ENCODE data around the gene ZC3H12A. TPM values are rescaled to one million over a fixed set of nuclear protein-coding genes. Genes with fewer than 3 reads are reported as not detected.
A peak's percentile ranks its signal among the peaks of the same experiment; 100 is the strongest.

ZC3H12A gene
- total RNA-seq, 1 donor from 2014 or later: 5.8 TPM

GRCh38 chr1:37475380-37476086, 1.2 kb downstream of the ZC3H12A start:
- ATAC-seq (no peak), DNase-seq (ENCODE audit: low spot score) (no peak)
- intact Hi-C loops (cut with DNase I): no loop called here

GRCh38 chr1:37476087-37476452, 1.7 kb downstream of the ZC3H12A start:
- intact Hi-C loops (cut with DNase I): no loop called here
- DNase-seq (ENCODE audit: low spot score): no peak

DNA sequence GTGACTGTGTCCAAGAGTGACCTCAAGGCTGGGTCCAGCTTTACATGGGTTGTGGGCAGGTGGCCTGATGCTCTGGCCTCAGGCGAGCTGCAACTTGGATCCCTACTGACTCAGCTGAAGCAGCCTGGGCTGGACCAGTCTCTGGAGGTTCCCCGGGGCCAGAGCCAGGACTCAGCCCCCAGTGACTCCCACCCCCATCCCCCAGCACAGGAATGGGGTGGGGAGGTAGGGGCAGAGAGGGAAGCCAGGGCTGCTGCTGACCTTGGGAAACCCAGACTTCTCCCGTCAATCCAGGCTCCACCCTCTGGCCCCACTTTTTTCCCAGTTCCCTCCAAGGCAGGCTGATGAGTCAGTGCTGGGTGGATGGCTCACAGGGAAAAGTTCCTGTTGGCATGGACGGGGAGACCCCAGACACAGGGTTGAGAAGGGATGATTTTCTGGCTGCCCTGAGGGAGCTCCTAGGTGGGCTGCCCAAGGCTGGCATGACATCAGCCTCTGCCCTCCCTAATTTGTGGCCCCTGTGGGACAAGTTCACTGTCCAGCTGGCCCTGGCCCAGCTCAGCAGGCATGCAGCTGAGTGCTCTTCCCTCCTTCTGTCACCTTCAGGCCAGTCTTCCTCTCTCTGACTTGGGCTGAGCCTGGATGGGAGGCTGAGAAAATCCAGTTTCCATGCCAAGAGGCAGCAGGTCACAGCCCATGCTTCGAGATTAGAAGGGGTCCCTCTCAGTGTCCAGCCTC, 2.2 kb downstream of the ZC3H12A start:
- ATAC-seq (peak; percentile 42), DNase-seq (ENCODE audit: low spot score) (peak; percentile 78)
- intact Hi-C loops (cut with DNase I): no loop called here

More at GRCh38 chr1:37476087-37476452, 1.7 kb downstream of the ZC3H12A start:
- no peak for ATAC-seq

DNA sequence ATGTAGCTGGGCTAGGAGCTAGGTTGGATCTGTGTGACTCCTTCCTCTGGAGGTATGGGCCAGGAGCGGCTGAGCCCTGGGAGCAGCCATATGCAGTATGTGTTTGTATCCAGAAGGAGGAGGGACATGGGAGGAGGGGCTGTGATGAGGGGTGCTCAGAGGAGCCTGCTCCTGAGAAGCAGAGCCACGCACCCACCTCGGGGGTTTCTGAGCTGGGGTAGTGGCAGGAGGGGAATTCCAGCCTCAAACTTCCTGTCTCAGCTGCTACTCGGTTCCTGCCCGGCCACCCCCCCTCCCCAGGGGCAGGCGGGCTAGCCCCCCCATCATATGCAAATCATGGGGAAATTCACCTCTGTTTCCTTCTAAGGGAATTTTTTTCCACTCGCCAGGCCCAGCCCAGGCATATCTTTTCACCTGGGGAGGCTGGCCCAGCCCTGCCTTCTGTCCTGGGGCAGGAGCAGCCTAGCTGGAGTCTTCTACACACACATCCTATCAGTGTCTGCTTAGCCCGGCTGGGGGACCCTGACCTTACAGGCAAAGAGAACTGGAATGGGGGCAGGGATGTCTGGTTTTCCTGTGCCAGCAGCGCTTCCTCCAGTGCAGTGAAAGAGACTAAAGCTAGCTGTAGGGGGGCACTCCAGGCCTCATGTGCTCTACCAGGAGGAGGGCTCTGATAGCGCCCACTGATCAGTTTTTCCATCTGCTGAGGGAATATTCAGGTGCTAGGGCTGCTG, 3.0 kb downstream of the ZC3H12A start:
- no peak for ATAC-seq
- DNase-seq (ENCODE audit: low spot score): no peak
- intact Hi-C loops (cut with DNase I): no loop called here

- DNase-seq (ENCODE audit: low spot score) (no peak), ATAC-seq (no peak)
- intact Hi-C loops (cut with DNase I): no loop called here
Measured at GRCh38 chr1:37477946-37478345, 3.6 kb downstream of the ZC3H12A start.

- intact Hi-C loops (cut with DNase I): no loop called here
- no peak for ATAC-seq
- DNase-seq (ENCODE audit: low spot score): no peak
Measured at GRCh38 chr1:37478451-37478881, 4.1 kb downstream of the ZC3H12A start.

DNA sequence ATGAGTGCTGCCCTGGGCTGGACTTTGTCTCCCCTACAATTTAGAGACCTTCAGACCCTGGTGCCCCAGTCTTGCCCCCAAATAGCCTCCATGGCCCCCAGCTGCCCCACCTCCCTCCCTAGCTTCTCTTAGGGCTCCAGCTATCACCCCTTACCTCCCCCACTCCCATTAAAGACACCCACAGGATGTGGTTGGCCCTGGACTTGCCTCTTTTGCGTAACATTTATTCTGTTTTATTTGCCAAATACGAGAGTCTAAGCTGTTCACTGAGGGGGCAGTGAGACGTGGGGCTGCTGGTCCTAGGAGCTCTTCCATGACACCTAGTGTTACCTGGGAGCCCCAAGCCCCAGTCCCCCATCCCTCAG, 4.5 kb downstream of the ZC3H12A start:
- DNase-seq (ENCODE audit: low spot score) (no peak), ATAC-seq (no peak)
- intact Hi-C loops (cut with DNase I): no loop called here

GRCh38 chr1:37479255-37480124, 5.1 kb downstream of the ZC3H12A start:
- peak; percentile 63 for ATAC-seq
- DNase-seq (ENCODE audit: low spot score): peak; percentile 82
- intact Hi-C loops (cut with DNase I): no loop called here

GRCh38 chr1:37480125-37480466, 5.7 kb downstream of the ZC3H12A start:
- ATAC-seq (no peak), DNase-seq (ENCODE audit: low spot score) (peak; percentile 64)
- intact Hi-C loops (cut with DNase I): no loop called here

DNA sequence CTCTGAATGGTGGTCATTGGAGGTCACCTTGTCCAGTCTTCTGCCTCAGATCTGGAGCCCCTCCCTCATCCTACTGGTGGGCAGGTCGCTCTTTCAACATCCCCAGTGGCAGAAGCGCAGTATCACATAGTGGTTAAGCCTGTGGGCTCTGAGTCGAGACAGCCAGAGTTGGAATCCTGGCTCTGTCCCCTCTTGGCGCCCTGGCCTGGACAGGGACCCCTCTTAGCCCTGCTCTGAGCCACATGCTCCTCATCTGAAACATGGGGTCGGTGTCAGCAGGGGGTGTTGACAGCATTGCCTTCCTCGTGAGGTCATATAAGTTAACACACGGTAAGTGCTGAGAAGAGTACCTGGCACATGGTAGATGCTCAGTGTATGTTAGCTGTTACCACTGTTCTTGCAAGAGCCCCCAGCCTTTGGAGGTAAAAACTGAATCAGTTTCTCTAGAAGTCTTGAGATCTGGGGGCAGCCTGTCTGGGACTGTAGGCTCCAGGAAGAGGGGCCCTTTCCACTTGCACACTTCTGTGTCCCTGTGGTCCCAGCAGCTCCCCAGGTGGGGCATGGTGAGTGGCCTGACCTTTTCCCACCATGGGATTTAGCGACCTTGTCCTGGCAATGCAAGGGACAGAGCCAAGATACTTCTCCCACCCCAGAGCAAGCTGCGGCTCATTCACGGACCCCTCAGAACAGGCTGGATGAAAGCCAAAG, 6.4 kb downstream of the ZC3H12A start:
- DNase-seq (ENCODE audit: low spot score) (no peak), ATAC-seq (no peak)
- intact Hi-C loops (cut with DNase I): no loop called here

GRCh38 chr1:37481289-37482003, 7.1 kb downstream of the ZC3H12A start:
- intact Hi-C loops (cut with DNase I): no loop called here
- no peak for DNase-seq (ENCODE audit: low spot score)
- ATAC-seq: no peak

DNA sequence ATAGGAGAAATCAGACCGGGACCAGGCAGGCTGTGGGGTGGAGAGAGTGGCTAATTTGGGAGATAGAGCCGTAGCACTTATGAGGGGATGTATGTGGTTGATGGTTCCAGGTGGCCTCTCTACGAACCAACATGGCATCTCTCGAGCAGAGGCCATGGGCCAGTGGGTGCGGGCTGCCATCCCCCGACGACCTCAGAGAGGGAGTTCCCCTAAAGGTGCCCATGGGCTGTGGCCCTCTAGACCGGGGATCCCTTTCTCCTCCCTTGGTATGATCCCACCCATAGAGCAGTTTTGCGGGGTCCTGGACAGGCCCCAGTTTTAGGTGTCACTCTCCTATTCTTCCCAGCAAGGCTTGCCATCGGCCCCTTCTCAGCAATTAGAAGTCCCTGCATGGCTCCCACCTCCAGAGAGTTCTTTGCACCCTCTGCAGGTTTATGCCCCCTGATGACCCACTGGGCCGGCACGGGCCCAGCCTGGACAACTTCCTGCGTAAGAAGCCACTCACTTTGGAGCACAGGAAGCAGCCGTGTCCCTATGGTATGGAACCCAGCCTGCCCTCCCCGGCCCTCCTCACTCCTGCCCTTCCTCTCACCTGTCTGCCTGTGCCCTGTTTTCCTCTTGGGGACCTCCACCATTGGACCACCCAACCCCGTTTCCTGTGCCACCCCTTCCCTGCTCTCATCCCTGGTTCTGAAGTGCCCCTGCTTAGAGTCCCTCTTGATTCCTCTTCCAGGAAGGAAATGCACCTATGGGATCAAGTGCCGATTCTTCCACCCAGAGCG, 7.8 kb downstream of the ZC3H12A start:
- ATAC-seq: no peak
- intact Hi-C loops (cut with DNase I): no loop called here
- no peak for DNase-seq (ENCODE audit: low spot score)

- intact Hi-C loops (cut with DNase I): no loop called here
- DNase-seq (ENCODE audit: low spot score) (no peak), ATAC-seq (no peak)
Measured at GRCh38 chr1:37482796-37483744, 8.7 kb downstream of the ZC3H12A start.

DNA sequence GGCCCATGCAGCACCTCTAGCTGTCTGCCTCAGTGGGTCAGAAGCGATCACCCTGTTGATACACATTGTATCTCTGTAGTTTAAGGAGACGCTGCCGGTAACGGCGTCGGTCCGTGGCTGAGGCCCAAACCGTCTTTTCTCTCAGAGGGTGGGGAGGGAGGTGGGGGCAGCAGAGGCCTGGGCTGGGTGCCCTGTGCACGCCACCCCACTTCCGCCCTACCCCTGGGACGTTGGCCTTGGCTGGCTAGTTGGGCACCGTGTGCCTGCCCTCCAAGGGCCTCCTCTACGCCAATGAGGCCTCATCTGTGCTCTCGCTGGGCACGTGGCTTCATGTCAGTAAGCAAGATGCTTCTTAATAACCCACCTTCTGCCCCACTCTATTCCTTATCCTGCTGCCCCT, 9.4 kb downstream of the ZC3H12A start:
- DNase-seq (ENCODE audit: low spot score): no peak
- ATAC-seq: no peak
- intact Hi-C loops (cut with DNase I): no loop called here

DNA sequence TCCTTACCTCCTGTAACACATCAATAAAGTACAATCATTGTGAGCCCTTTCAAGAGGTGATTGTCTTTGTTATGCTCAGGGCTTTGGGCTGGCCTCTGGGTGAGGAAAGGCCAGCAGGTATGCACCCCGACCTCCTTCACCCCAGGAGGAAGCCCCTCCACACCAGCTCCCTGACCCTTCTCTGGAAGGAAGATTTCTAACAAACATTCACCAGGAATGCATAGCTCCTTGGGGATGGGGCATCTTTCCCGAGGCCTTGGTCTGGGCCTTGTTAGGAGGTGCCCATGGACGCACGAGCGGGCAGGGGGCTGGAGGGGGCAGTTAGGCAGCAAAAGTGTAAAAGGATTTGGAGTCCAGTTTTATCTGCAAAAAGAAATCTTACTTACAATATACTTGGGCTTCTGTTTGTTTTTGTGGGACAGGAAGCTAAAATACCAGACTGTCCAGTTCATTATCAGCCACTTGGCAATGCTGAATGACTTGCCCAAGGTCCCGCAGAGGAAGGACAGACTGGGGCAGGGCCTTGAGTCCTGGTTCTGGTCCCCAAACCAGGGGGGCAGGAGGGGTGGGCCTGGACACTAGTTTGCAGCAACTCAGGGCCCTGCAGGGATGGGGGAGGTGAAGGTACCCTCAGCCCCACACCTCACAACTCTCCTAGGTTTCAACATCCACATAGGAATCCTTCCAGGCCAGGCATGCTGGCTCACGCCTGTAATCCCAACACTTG, 10.1 kb downstream of the ZC3H12A start:
- ATAC-seq (no peak), DNase-seq (ENCODE audit: low spot score) (no peak)
- intact Hi-C loops (cut with DNase I): no loop called here

All from sciatic nerve (tissue), 2 donors.